ENCODE data around the gene LEUTX. TPM values are rescaled to one million over a fixed set of nuclear protein-coding genes. Genes with fewer than 3 reads are reported as not detected.
A peak's percentile ranks its signal among the peaks of the same experiment; 100 is the strongest.

Gene LEUTX
- total RNA-seq, 1 experiment from 2014 or later, result not detected

DNA sequence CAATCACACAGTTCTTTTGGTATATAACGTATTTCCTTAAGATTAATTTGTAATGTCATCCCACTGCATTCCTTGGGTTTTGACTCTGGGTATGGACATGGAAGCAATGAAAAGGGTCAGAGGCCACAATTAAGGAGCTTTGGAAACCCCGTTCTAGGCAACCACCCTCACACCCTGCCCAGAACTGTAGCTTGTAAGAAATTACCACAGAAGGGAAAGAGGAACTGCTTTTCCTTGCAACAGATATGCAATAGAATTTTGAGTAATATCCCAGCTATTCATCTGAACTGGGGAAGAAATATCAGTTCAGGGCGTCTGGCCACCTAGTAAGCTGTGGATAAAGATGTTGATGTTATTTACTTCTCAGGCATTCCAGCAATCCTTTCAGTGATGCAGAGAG lies 39.8 kb upstream of the LEUTX start:
- H3K4me2 ChIP-seq (ENCODE audit: low read depth, low read length, poor library complexity, severe bottlenecking), result no peak overlapping the region
- H3K9me2 ChIP-seq (replicated peaks; ENCODE audit: insufficient read depth, low read length), result no peaks in the 10 kb centered on the region
- H4K20me1 ChIP-seq (ENCODE audit: insufficient read depth, low read depth, low read length), result no peaks in the 10 kb centered on the region
- no peaks in the 10 kb centered on the region for H3K36me3 ChIP-seq (ENCODE audit: insufficient read depth, low read length)
- no peaks in the 10 kb centered on the region for H3K79me2 ChIP-seq (ENCODE audit: low read length)
- H3K9ac ChIP-seq (ENCODE audit: low read length), result no peak overlapping the region
- DNase-seq, result peak; percentile 40
- no peaks in the 10 kb centered on the region for H3K9me3 ChIP-seq (ENCODE audit: low read length)
- H2AFZ ChIP-seq (ENCODE audit: low read length), result no peak overlapping the region
- peaks cover 23% of the 10 kb centered on the region for H3K4me1 ChIP-seq (ENCODE audit: low read length)
- no peak overlapping the region for H3K27ac ChIP-seq (ENCODE audit: low read length)
- H3K4me3 ChIP-seq (ENCODE audit: low read length), result no peak overlapping the region
- no peaks in the 10 kb centered on the region for H3K27me3 ChIP-seq (ENCODE audit: low read length)

DNA sequence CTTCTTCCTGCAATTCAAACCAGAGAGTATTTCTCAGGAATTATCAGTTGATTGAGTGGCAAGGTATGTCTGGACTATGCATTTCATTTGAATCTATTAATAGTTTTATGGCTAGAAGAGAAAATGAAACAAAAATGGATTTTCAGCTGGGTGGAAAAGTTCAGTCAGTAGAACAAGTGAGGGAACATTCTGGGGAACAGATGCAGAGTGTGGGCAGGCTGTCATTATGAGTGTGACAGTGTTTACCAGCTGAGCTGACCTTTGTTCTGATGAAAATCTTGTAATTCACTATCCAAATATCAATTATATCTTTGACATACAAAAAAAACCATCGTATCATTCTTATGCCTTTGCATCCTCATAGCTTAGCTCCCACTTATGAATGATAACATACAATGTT lies 38.3 kb upstream of the LEUTX start:
- H3K27ac ChIP-seq (ENCODE audit: low read length), result no peak overlapping the region
- no peak overlapping the region for H3K4me2 ChIP-seq (ENCODE audit: low read depth, low read length, poor library complexity, severe bottlenecking)
- H3K9me2 ChIP-seq (replicated peaks; ENCODE audit: insufficient read depth, low read length), result no peaks in the 10 kb centered on the region
- no peak overlapping the region for H3K4me3 ChIP-seq (ENCODE audit: low read length)
- H3K27me3 ChIP-seq (ENCODE audit: low read length), result no peaks in the 10 kb centered on the region
- DNase-seq, result no peak
- H3K36me3 ChIP-seq (ENCODE audit: insufficient read depth, low read length), result no peaks in the 10 kb centered on the region
- no peaks in the 10 kb centered on the region for H3K79me2 ChIP-seq (ENCODE audit: low read length)
- H3K9ac ChIP-seq (ENCODE audit: low read length), result no peak overlapping the region
- H3K4me1 ChIP-seq (ENCODE audit: low read length), result peaks cover 29% of the 10 kb centered on the region
- no peak overlapping the region for H2AFZ ChIP-seq (ENCODE audit: low read length)
- no peaks in the 10 kb centered on the region for H3K9me3 ChIP-seq (ENCODE audit: low read length)
- no peaks in the 10 kb centered on the region for H4K20me1 ChIP-seq (ENCODE audit: insufficient read depth, low read depth, low read length)

DNA sequence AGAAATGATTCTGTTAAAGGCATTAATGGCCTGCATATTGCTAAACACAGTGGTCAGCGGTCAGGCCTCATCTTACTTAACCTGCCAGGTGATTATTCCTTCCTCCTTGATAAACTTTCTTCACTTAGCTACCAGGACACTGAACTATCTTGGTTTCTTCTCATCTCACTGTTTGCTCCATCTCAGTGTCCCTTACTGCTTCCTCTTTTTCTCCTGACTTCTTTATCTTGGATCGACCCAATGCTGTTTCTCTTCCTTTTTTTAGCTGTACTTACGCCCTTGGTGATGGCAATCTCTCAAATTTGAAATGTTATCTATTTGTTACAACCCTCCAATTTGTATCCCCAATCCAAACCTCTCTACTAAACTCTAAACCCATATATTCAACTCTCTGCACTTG lies 33.0 kb upstream of the LEUTX start:
- no peak for DNase-seq
- Histone ChIP-seq H3K9me2 (replicated peaks; ENCODE audit: insufficient read depth, low read length) (no peaks in the 10 kb centered on the region), H3K4me3 (ENCODE audit: low read length) (no peak overlapping the region), H3K27me3 (ENCODE audit: low read length) (no peaks in the 10 kb centered on the region), H3K4me1 (ENCODE audit: low read length) (peaks cover 10% of the 10 kb centered on the region), H4K20me1 (ENCODE audit: insufficient read depth, low read depth, low read length) (no peaks in the 10 kb centered on the region), H3K27ac (ENCODE audit: low read length) (no peak overlapping the region), H3K9me3 (ENCODE audit: low read length) (no peaks in the 10 kb centered on the region), H2AFZ (ENCODE audit: low read length) (no peak overlapping the region), H3K4me2 (ENCODE audit: low read depth, low read length, poor library complexity, severe bottlenecking) (no peak overlapping the region), H3K36me3 (ENCODE audit: insufficient read depth, low read length) (no peaks in the 10 kb centered on the region), H3K79me2 (ENCODE audit: low read length) (no peaks in the 10 kb centered on the region), H3K9ac (ENCODE audit: low read length) (no peak overlapping the region)

DNA sequence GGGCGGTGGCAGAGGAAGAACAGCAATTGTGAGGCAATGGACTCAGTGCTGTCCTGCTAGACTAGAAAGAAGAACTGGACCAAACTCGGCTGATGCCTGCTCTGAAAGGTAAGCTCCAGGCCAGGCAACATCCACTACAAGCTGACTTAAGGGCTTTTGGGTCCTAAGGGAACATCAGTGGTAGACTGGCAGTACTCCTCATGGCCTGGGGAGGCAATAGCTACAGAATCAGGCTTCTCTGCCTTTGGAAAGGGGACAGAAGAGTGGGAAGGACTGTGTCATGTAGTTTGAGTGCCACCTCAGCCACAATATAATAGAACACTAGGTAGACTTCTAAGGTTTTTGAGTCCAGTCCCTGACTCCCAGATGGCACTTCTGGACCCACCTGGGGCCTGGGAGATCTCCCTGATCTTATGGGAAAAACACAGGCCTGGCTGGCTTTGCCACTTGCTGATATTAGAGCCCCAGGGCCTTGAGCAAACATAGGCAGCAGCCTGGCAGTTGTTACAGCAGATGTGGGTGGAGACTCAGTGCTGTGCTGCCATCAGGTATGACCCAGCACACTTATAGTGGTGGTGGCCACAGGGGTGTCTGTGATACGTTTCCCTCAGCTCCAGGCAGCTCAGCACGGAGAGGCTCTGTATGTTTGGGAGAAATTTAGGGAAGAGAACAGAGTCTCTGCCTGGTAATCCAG lies 31.7 kb upstream of the LEUTX start:
- no peak overlapping the region for H2AFZ ChIP-seq (ENCODE audit: low read length)
- no peaks in the 10 kb centered on the region for H4K20me1 ChIP-seq (ENCODE audit: insufficient read depth, low read depth, low read length)
- H3K9me2 ChIP-seq (replicated peaks; ENCODE audit: insufficient read depth, low read length), result no peaks in the 10 kb centered on the region
- no peaks in the 10 kb centered on the region for H3K79me2 ChIP-seq (ENCODE audit: low read length)
- H3K36me3 ChIP-seq (ENCODE audit: insufficient read depth, low read length), result no peaks in the 10 kb centered on the region
- H3K27me3 ChIP-seq (ENCODE audit: low read length), result no peaks in the 10 kb centered on the region
- H3K9me3 ChIP-seq (ENCODE audit: low read length), result no peaks in the 10 kb centered on the region
- no peak overlapping the region for H3K4me2 ChIP-seq (ENCODE audit: low read depth, low read length, poor library complexity, severe bottlenecking)
- no peak overlapping the region for H3K9ac ChIP-seq (ENCODE audit: low read length)
- no peak for DNase-seq
- no peak overlapping the region for H3K27ac ChIP-seq (ENCODE audit: low read length)
- peaks cover 10% of the 10 kb centered on the region for H3K4me1 ChIP-seq (ENCODE audit: low read length)
- H3K4me3 ChIP-seq (ENCODE audit: low read length), result no peak overlapping the region

DNA sequence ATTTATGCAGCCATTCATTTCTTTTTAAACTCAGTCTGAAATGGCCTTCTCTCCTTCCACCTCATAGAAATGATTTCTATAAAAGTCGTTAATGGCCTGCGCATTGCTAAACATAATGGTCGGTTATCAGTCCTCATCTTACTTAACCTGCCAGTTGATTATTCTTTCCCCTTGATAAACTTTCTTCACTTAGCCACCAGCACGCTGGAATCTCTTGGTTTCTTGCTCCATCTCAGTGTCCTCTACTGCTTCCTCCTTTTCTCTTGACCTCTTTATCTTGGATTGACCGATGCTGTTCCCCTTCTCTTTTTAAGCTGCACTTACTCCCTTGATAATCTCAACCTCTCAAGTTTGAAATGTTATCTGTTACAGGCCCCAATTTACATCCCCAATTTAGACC lies 28.7 kb upstream of the LEUTX start:
- Histone ChIP-seq H3K27ac (ENCODE audit: low read length) (no peak overlapping the region), H4K20me1 (ENCODE audit: insufficient read depth, low read depth, low read length) (no peaks in the 10 kb centered on the region), H3K9me3 (ENCODE audit: low read length) (no peaks in the 10 kb centered on the region), H3K4me3 (ENCODE audit: low read length) (no peak overlapping the region), H3K79me2 (ENCODE audit: low read length) (no peaks in the 10 kb centered on the region), H3K4me2 (ENCODE audit: low read depth, low read length, poor library complexity, severe bottlenecking) (no peak overlapping the region), H3K36me3 (ENCODE audit: insufficient read depth, low read length) (no peaks in the 10 kb centered on the region), H3K4me1 (ENCODE audit: low read length) (peaks cover 8% of the 10 kb centered on the region), H2AFZ (ENCODE audit: low read length) (no peak overlapping the region), H3K27me3 (ENCODE audit: low read length) (no peaks in the 10 kb centered on the region), H3K9ac (ENCODE audit: low read length) (no peak overlapping the region), H3K9me2 (replicated peaks; ENCODE audit: insufficient read depth, low read length) (no peaks in the 10 kb centered on the region)
- no peak for DNase-seq

DNA sequence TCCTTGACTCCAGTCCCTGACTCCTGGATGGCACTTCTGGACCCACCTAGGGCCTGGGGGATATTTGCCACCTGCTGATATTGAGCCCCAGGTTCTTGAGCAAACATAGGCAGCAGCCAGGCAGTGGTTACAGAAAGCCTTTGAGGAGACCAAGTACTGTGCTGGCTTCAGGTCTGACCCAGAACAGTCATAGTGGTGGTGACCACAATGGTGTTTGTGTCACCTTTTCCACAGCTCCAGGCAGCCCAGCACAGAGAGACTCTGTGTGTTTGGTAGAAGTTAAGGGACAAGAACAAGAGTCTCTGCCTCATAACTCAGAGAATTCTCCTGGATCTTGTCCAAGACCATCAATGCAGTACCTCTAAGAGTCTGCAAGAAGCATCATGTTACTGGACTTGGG lies 26.3 kb upstream of the LEUTX start:
- no peaks in the 10 kb centered on the region for H3K9me2 ChIP-seq (replicated peaks; ENCODE audit: insufficient read depth, low read length)
- H4K20me1 ChIP-seq (ENCODE audit: insufficient read depth, low read depth, low read length), result no peaks in the 10 kb centered on the region
- H3K27me3 ChIP-seq (ENCODE audit: low read length), result no peaks in the 10 kb centered on the region; the same call in 1 of the 2 replicates
- no peak overlapping the region for H3K9ac ChIP-seq (ENCODE audit: low read length)
- no peak for DNase-seq
- H3K4me2 ChIP-seq (ENCODE audit: low read depth, low read length, poor library complexity, severe bottlenecking), result no peak overlapping the region
- H3K36me3 ChIP-seq (ENCODE audit: insufficient read depth, low read length), result no peaks in the 10 kb centered on the region
- no peaks in the 10 kb centered on the region for H3K79me2 ChIP-seq (ENCODE audit: low read length)
- H3K4me3 ChIP-seq (ENCODE audit: low read length), result no peak overlapping the region
- H3K4me1 ChIP-seq (ENCODE audit: low read length), result peaks cover 14% of the 10 kb centered on the region
- H2AFZ ChIP-seq (ENCODE audit: low read length), result no peak overlapping the region
- H3K9me3 ChIP-seq (ENCODE audit: low read length), result no peaks in the 10 kb centered on the region
- no peak overlapping the region for H3K27ac ChIP-seq (ENCODE audit: low read length)

DNA sequence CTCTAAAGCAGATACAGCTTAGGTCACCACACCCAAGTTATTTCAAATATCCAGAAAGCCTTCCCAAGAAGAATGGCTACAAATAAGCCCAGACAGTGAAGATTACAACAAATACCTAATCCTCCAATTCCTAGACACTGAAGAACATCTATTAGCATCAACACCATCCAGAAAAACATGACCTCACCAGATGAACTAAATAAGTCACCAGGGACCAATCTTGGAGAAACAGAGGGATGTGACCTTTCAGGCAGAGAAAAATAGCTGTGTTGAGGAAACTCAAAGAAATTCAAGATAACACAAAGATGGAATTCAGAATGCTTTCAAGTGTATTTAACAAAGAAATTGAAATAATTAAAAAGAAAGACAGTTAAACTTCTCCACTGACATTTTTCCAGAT lies 25.9 kb upstream of the LEUTX start:
- Histone ChIP-seq H3K4me2 (ENCODE audit: low read depth, low read length, poor library complexity, severe bottlenecking) (no peak overlapping the region), H2AFZ (ENCODE audit: low read length) (no peak overlapping the region), H3K4me1 (ENCODE audit: low read length) (peaks cover 18% of the 10 kb centered on the region), H3K9ac (ENCODE audit: low read length) (no peak overlapping the region), H3K79me2 (ENCODE audit: low read length) (no peaks in the 10 kb centered on the region), H3K9me3 (ENCODE audit: low read length) (no peaks in the 10 kb centered on the region), H3K9me2 (replicated peaks; ENCODE audit: insufficient read depth, low read length) (no peaks in the 10 kb centered on the region), H3K36me3 (ENCODE audit: insufficient read depth, low read length) (no peaks in the 10 kb centered on the region), H4K20me1 (ENCODE audit: insufficient read depth, low read depth, low read length) (no peaks in the 10 kb centered on the region), H3K27ac (ENCODE audit: low read length) (no peak overlapping the region), H3K4me3 (ENCODE audit: low read length) (no peak overlapping the region), H3K27me3 (ENCODE audit: low read length) (no peaks in the 10 kb centered on the region; the same call in 1 of the 2 replicates)
- DNase-seq, result no peak

DNA sequence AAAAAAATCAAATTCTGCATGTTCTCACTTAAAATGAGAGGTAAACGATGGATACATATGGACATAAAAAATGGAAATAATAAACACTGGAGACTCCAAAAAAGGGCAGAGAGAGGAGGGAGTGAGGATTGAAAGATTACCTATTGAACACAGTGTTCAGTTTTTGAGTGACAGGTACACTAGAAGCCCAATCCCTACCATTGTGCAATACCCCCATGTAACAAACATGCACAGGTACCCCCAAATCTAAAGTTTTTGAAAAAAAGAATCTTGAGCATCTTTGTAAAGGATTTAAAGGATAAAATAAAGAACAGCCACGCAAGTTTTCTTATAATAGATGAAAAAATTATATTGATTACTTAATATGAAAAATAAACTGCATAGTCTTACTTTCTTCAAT lies 24.1 kb upstream of the LEUTX start:
- no peak overlapping the region for H3K27ac ChIP-seq (ENCODE audit: low read length)
- no peaks in the 10 kb centered on the region for H3K9me2 ChIP-seq (replicated peaks; ENCODE audit: insufficient read depth, low read length)
- no peaks in the 10 kb centered on the region for H3K79me2 ChIP-seq (ENCODE audit: low read length)
- no peak overlapping the region for H2AFZ ChIP-seq (ENCODE audit: low read length)
- H3K4me2 ChIP-seq (ENCODE audit: low read depth, low read length, poor library complexity, severe bottlenecking), result no peak overlapping the region
- peaks cover 36% of the 10 kb centered on the region for H3K4me1 ChIP-seq (ENCODE audit: low read length)
- no peaks in the 10 kb centered on the region for H4K20me1 ChIP-seq (ENCODE audit: insufficient read depth, low read depth, low read length)
- no peak overlapping the region for H3K9ac ChIP-seq (ENCODE audit: low read length)
- H3K36me3 ChIP-seq (ENCODE audit: insufficient read depth, low read length), result no peaks in the 10 kb centered on the region
- no peaks in the 10 kb centered on the region; the same call in 1 of the 2 replicates for H3K27me3 ChIP-seq (ENCODE audit: low read length)
- no peak for DNase-seq
- no peak overlapping the region for H3K4me3 ChIP-seq (ENCODE audit: low read length)
- H3K9me3 ChIP-seq (ENCODE audit: low read length), result no peaks in the 10 kb centered on the region

Data from Karpas-422 (cell line).